Trophoblast cell (in vitro differentiated cells and primary cell): ENCODE results near the gene MMAB.

ENCODE experiments used
- DNase-seq, 2 donors: peaks; one replicate each; pipeline ENCODE4 v3.0.0-alpha.2; 2016
- H2AFZ ChIP-seq: 2 replicates; pipeline ENCODE4 v1.6.1; 2013; ENCODE audit warnings: low read length, moderate library complexity, mild to moderate bottlenecking; ENCODE audit not compliant: insufficient read depth, poor library complexity
- H2AK5ac ChIP-seq: 2 replicates; pipeline ENCODE4 v1.6.1; 2013; ENCODE audit warnings: mild to moderate bottlenecking, low read length
- H2BK120ac ChIP-seq: 2 replicates; pipeline ENCODE4 v1.6.1; 2013; ENCODE audit warnings: low read length, mild to moderate bottlenecking, moderate library complexity; ENCODE audit not compliant: insufficient read depth, poor library complexity
- H2BK12ac ChIP-seq: 2 replicates; pipeline ENCODE4 v1.6.1; 2013; ENCODE audit warnings: mild to moderate bottlenecking, low read length, moderate library complexity
- H2BK5ac ChIP-seq: 2 replicates; pipeline ENCODE4 v1.6.1; 2013; ENCODE audit warnings: low read length, low read depth, moderate library complexity, mild to moderate bottlenecking; ENCODE audit not compliant: poor library complexity
- H3K14ac ChIP-seq: 2 replicates; pipeline ENCODE4 v1.6.1; 2013; ENCODE audit warnings: mild to moderate bottlenecking, low read length
- H3K18ac ChIP-seq: 2 replicates; pipeline ENCODE4 v1.6.1; 2013; ENCODE audit warnings: mild to moderate bottlenecking, low read length
- H3K23ac ChIP-seq: 2 replicates; pipeline ENCODE4 v1.6.1; 2013; ENCODE audit warnings: low read length
- H3K27ac ChIP-seq: 2 replicates; pipeline ENCODE4 v1.5.1; 2013; ENCODE audit warnings: low read depth, mild to moderate bottlenecking, inconsistent platforms, low read length, moderate library complexity
- H3K27me3 ChIP-seq: 2 replicates; pipeline ENCODE4 v1.6.1; 2013; ENCODE audit warnings: inconsistent platforms, mild to moderate bottlenecking, low read length, moderate library complexity; ENCODE audit not compliant: insufficient read depth
- H3K36me3 ChIP-seq, 2 experiments: 1 replicate in 1 of 2; 2 replicates in 1 of 2; pipeline ENCODE4 v1.6.1; 2013; ENCODE audit warnings: low read length in 2 of 2, mild to moderate bottlenecking in 2 of 2, moderate library complexity in 1 of 2; ENCODE audit not compliant: insufficient read depth in 2 of 2, control insufficient read depth in 1 of 2
- H3K4ac ChIP-seq: 2 replicates; pipeline ENCODE4 v1.6.1; 2013; ENCODE audit warnings: low read depth, mild to moderate bottlenecking, low read length, moderate library complexity
- H3K4me1 ChIP-seq, 2 experiments: 1 replicate in 1 of 2; 2 replicates in 1 of 2; pipeline ENCODE4 v1.6.1; 2013; ENCODE audit warnings: low read length in 2 of 2, mild to moderate bottlenecking in 2 of 2, moderate library complexity in 1 of 2; ENCODE audit not compliant: insufficient read depth in 2 of 2, control insufficient read depth in 1 of 2
- H3K4me2 ChIP-seq: 2 replicates; pipeline ENCODE4 v1.6.1; 2013; ENCODE audit warnings: inconsistent platforms, mild to moderate bottlenecking, low read length, moderate library complexity
- H3K4me3 ChIP-seq: 2 replicates; pipeline ENCODE4 v1.5.1; 2013; ENCODE audit warnings: mild to moderate bottlenecking, low read depth, low read length, inconsistent platforms
- H3K79me1 ChIP-seq: one replicate; pipeline ENCODE4 v1.6.1; 2013; ENCODE audit warnings: low read length
- H3K79me2 ChIP-seq: 2 replicates; pipeline ENCODE4 v1.6.1; 2013; ENCODE audit warnings: low read length, mild to moderate bottlenecking; ENCODE audit not compliant: control insufficient read depth, insufficient read depth, poor library complexity
- H3K9ac ChIP-seq: 2 replicates; pipeline ENCODE4 v1.6.1; 2013; ENCODE audit warnings: mild to moderate bottlenecking, low read length
- H3K9me3 ChIP-seq: 2 replicates; pipeline ENCODE4 v1.6.1; 2013; ENCODE audit warnings: low read depth, mild to moderate bottlenecking, control low read depth, inconsistent platforms, low read length; ENCODE audit not compliant: insufficient read depth
- H4K12ac ChIP-seq: 2 replicates; pipeline ENCODE4 v1.6.1; 2013; ENCODE audit warnings: low read depth, mild to moderate bottlenecking, low read length, moderate library complexity
- H4K8ac ChIP-seq: 2 replicates; pipeline ENCODE4 v1.6.1; 2013; ENCODE audit warnings: low read depth, mild to moderate bottlenecking, low read length, moderate library complexity
- H4K91ac ChIP-seq: one replicate; pipeline ENCODE4 v1.6.1; 2013; ENCODE audit warnings: low read depth, mild to moderate bottlenecking, low read length, moderate library complexity
- WGBS: extraction: QIAGEN DNeasy Blood & Tissue Kit; methylation state at CpG from one replicate; pipeline ENCODE4 v1.1.7; 2013; ENCODE audit warnings: missing lambda C conversion rate; ENCODE audit not compliant: insufficient read length, insufficient coverage; ENCODE audit errors: extremely low coverage; 5-methylcytosine and 5-hydroxymethylcytosine counted together

The MMAB gene

DNA sequence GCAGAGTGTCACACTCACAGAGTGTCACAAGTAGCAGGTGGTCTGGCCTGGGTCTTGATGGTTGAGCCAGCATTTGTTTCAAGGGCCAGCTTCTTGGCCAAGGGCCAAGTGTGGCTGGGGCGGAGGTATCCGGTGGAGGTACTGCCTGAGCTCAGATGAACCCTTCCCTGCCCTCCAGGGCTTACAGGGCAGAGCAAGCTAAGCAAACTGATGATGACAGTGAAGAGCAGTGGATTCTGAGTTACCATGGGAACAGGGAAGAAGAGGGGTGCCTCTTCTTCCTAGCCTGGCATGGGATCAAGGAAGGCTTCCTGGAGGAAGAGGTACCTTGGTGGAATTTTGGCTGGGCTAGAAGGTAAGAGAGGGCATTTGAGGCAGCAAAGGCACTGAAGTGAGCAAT is 36.0 kb upstream of the MMAB start:
- no peak overlapping the region for H4K12ac ChIP-seq
- H2BK5ac ChIP-seq, result no peak overlapping the region
- H2AK5ac ChIP-seq, result no peak overlapping the region
- no peak overlapping the region for H3K23ac ChIP-seq
- H3K27ac ChIP-seq, result no peak overlapping the region
- peaks cover 2% of the 10 kb centered on the region for H3K9me3 ChIP-seq
- no peak overlapping the region for H3K4ac ChIP-seq
- H3K14ac ChIP-seq, result no peak overlapping the region
- H2BK12ac ChIP-seq, result no peak overlapping the region
- no peaks in the 10 kb centered on the region for H3K79me1 ChIP-seq
- no peak overlapping the region for H2AFZ ChIP-seq
- H3K27me3 ChIP-seq, result no peaks in the 10 kb centered on the region
- no peaks in the 10 kb centered on the region for H3K4me1 ChIP-seq
- H3K4me3 ChIP-seq, result no peak overlapping the region
- H4K91ac ChIP-seq, result no peak overlapping the region
- WGBS, result no CpG with 5 or more reads among the region's 2 CpGs
- no peak overlapping the region for H3K9ac ChIP-seq
- H3K18ac ChIP-seq, result no peak overlapping the region
- no peaks in the 10 kb centered on the region for H3K36me3 ChIP-seq
- no peaks in the 10 kb centered on the region for H3K79me2 ChIP-seq
- DNase-seq, result peak; percentile 48 to 52
- no peak overlapping the region for H4K8ac ChIP-seq
- H3K4me2 ChIP-seq, result no peak overlapping the region
- H2BK120ac ChIP-seq, result no peak overlapping the region

DNA sequence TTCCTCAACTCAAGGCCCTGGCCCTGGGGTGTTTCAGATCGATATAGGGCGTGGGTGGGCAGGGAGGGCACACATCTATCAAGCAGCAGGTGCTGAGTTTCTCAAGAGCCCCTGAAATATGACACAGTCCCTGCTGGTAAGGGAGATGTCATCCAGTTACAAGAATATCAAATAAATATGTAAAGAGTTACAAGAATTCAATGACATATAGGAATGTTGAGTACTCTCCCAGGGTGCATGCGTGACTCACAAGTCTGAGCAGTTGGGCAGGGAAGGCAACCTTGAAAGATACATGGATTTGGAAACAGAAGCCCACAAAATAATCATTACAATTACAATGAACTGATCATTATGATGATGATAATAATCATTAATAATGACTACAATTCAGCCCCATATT is 35.5 kb upstream of the MMAB start:
- Histone ChIP-seq H2BK5ac (no peak overlapping the region), H3K9ac (no peak overlapping the region), H3K14ac (no peak overlapping the region), H2BK120ac (no peak overlapping the region), H2AK5ac (no peak overlapping the region), H3K79me1 (no peaks in the 10 kb centered on the region), H3K4me2 (no peak overlapping the region), H3K18ac (no peak overlapping the region), H3K36me3 (no peaks in the 10 kb centered on the region), H4K91ac (no peak overlapping the region), H2BK12ac (no peak overlapping the region), H3K9me3 (peaks cover 2% of the 10 kb centered on the region), H4K12ac (no peak overlapping the region), H3K4me1 (no peaks in the 10 kb centered on the region), H3K23ac (no peak overlapping the region), H4K8ac (no peak overlapping the region), H3K4me3 (no peak overlapping the region), H3K27me3 (no peaks in the 10 kb centered on the region), H2AFZ (no peak overlapping the region), H3K27ac (no peak overlapping the region), H3K79me2 (no peaks in the 10 kb centered on the region), H3K4ac (no peak overlapping the region)
- DNase-seq, result peak; percentile 87 to 88
- no CpG with 5 or more reads among the region's 3 CpGs for WGBS

- H3K18ac ChIP-seq, result no peak overlapping the region
- no peak overlapping the region for H3K9ac ChIP-seq
- H3K27ac ChIP-seq, result no peak overlapping the region
- no peak overlapping the region for H4K91ac ChIP-seq
- no peak overlapping the region for H4K12ac ChIP-seq
- no peak overlapping the region for H2AFZ ChIP-seq
- no peaks in the 10 kb centered on the region for H3K79me2 ChIP-seq
- no peak overlapping the region for H3K23ac ChIP-seq
- no peaks in the 10 kb centered on the region for H3K79me1 ChIP-seq
- H3K4ac ChIP-seq, result no peak overlapping the region
- no peak overlapping the region for H3K4me2 ChIP-seq
- H3K4me1 ChIP-seq, result no peaks in the 10 kb centered on the region
- no peak overlapping the region for H3K14ac ChIP-seq
- peaks cover 2% of the 10 kb centered on the region for H3K9me3 ChIP-seq
- no peak overlapping the region for H2AK5ac ChIP-seq
- no peak overlapping the region for H4K8ac ChIP-seq
- no peak overlapping the region for H2BK120ac ChIP-seq
- H3K27me3 ChIP-seq, result no peaks in the 10 kb centered on the region
- no peak overlapping the region for H2BK5ac ChIP-seq
- no peak overlapping the region for H2BK12ac ChIP-seq
- WGBS, result no CpG with 5 or more reads among the region's 4 CpGs
- no peak for DNase-seq
- H3K36me3 ChIP-seq, result no peaks in the 10 kb centered on the region
- H3K4me3 ChIP-seq, result no peak overlapping the region
These were observed 35.0 kb upstream of the MMAB start for GRCh38 chr12:109608270-109608669.

- Histone ChIP-seq H3K4me3 (no peak overlapping the region), H2BK120ac (no peak overlapping the region), H4K8ac (no peak overlapping the region), H3K4me1 (no peaks in the 10 kb centered on the region), H2BK5ac (no peak overlapping the region), H4K91ac (no peak overlapping the region), H3K9ac (no peak overlapping the region), H3K4ac (no peak overlapping the region), H3K79me1 (no peaks in the 10 kb centered on the region), H3K18ac (no peak overlapping the region), H3K27ac (no peak overlapping the region), H3K14ac (no peak overlapping the region), H2AFZ (no peak overlapping the region), H3K23ac (no peak overlapping the region), H3K27me3 (no peaks in the 10 kb centered on the region), H3K9me3 (peaks cover 2% of the 10 kb centered on the region), H3K79me2 (no peaks in the 10 kb centered on the region), H4K12ac (no peak overlapping the region), H3K4me2 (no peak overlapping the region), H2BK12ac (no peak overlapping the region), H3K36me3 (no peaks in the 10 kb centered on the region), H2AK5ac (no peak overlapping the region)
- no CpG with 5 or more reads among the region's 4 CpGs for WGBS
- no peak for DNase-seq
These were observed 34.3 kb upstream of the MMAB start for GRCh38 chr12:109607618-109608017.
